ENCODE data around the gene CSAD. TPM values are rescaled to one million over a fixed set of nuclear protein-coding genes. Genes with fewer than 3 reads are reported as not detected.

Gene CSAD
- total RNA-seq, 1 donor from 2014 or later = 23.8 TPM

- DNase-seq (ENCODE audit: low spot score) = no peak
- TF ChIP-seq, protein P1, sequence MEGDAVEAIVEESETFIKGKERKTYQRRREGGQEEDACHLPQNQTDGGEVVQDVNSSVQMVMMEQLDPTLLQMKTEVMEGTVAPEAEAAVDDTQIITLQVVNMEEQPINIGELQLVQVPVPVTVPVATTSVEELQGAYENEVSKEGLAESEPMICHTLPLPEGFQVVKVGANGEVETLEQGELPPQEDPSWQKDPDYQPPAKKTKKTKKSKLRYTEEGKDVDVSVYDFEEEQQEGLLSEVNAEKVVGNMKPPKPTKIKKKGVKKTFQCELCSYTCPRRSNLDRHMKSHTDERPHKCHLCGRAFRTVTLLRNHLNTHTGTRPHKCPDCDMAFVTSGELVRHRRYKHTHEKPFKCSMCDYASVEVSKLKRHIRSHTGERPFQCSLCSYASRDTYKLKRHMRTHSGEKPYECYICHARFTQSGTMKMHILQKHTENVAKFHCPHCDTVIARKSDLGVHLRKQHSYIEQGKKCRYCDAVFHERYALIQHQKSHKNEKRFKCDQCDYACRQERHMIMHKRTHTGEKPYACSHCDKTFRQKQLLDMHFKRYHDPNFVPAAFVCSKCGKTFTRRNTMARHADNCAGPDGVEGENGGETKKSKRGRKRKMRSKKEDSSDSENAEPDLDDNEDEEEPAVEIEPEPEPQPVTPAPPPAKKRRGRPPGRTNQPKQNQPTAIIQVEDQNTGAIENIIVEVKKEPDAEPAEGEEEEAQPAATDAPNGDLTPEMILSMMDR (IDR thresholded peaks at IDR 0.05; ENCODE audit: unreplicated experiment) = no peak
- Mint-ChIP-seq H3K36me3 (ENCODE audit: low read depth, unreplicated experiment) (no peaks in the 10 kb centered on the region), H3K27me3 (ENCODE audit: unreplicated experiment) (peaks cover 7% of the 10 kb centered on the region), H3K4me1 (ENCODE audit: unreplicated experiment) (no peaks in the 10 kb centered on the region), H3K27ac (ENCODE audit: unreplicated experiment) (no peak overlapping the region), H3K9me3 (ENCODE audit: unreplicated experiment) (no peaks in the 10 kb centered on the region), H3K4me3 (ENCODE audit: unreplicated experiment) (no peak overlapping the region)
These were observed 29.7 kb downstream of the CSAD start for GRCh38 chr12:53151039-53151438.

GRCh38 chr12:53147653-53148052, 33.1 kb downstream of the CSAD start:
- H3K36me3 Mint-ChIP-seq (ENCODE audit: low read depth, unreplicated experiment) = no peaks in the 10 kb centered on the region
- H3K27ac Mint-ChIP-seq (ENCODE audit: unreplicated experiment) = no peak overlapping the region
- H3K9me3 Mint-ChIP-seq (ENCODE audit: unreplicated experiment) = no peaks in the 10 kb centered on the region
- H3K27me3 Mint-ChIP-seq (ENCODE audit: unreplicated experiment) = peaks cover 4% of the 10 kb centered on the region
- no peak for DNase-seq (ENCODE audit: low spot score)
- TF ChIP-seq, protein P1 (IDR thresholded peaks at IDR 0.05; ENCODE audit: unreplicated experiment) = no peak
- peaks cover 3% of the 10 kb centered on the region for H3K4me1 Mint-ChIP-seq (ENCODE audit: unreplicated experiment)
- no peak overlapping the region for H3K4me3 Mint-ChIP-seq (ENCODE audit: unreplicated experiment)

GRCh38 chr12:53147181-53147580, 33.5 kb downstream of the CSAD start:
- TF ChIP-seq, protein P1 (IDR thresholded peaks at IDR 0.05; ENCODE audit: unreplicated experiment) = no peak
- no peak overlapping the region for H3K4me3 Mint-ChIP-seq (ENCODE audit: unreplicated experiment)
- peaks cover 4% of the 10 kb centered on the region for H3K27me3 Mint-ChIP-seq (ENCODE audit: unreplicated experiment)
- H3K27ac Mint-ChIP-seq (ENCODE audit: unreplicated experiment) = no peak overlapping the region
- peaks cover 3% of the 10 kb centered on the region for H3K4me1 Mint-ChIP-seq (ENCODE audit: unreplicated experiment)
- no peaks in the 10 kb centered on the region for H3K36me3 Mint-ChIP-seq (ENCODE audit: low read depth, unreplicated experiment)
- DNase-seq (ENCODE audit: low spot score) = no peak
- H3K9me3 Mint-ChIP-seq (ENCODE audit: unreplicated experiment) = no peaks in the 10 kb centered on the region

DNA sequence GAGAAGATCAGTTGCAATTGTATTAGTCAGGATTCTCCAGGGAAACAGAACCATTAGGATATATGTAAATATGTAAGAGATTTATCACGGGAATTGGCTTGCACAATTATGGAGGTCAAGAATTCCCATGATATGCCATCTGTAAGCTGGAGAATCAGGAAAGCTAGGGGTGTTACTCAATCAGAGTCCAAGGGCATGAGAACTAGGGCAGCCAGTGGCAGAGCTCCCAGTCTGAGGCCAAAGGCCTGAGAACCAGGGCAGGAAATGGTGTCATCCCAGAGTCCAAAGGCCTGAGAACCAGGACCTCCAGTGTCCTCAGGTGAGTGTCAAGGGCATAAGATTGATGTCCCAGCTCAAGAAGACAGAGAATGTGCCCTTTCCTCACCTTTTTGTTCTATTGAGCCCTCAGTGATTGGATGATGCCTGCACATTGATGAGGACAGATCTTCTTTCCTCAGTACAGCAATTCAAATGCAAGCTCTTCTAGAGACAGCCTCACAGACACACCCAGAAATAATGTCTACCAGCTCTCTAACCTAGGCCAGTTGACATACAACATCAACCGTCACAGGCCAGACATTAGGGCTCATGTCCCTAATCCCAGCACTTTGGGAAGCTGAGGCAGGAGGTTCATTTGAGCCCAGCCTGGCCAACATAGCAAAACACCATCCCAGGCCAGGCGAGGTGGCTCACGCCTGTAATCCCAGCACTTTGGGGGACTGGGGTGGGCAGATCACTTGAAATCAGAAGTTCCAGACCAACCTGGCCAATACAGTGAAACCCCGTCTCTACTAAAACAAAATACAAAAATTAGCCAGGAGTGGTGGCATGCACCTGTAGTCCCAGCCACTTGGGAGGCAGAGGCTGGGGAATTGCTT, 35.1 kb downstream of the CSAD start:
- no peak for DNase-seq (ENCODE audit: low spot score)
- H3K36me3 Mint-ChIP-seq (ENCODE audit: low read depth, unreplicated experiment) = no peaks in the 10 kb centered on the region
- TF ChIP-seq, protein P1 (IDR thresholded peaks at IDR 0.05; ENCODE audit: unreplicated experiment) = no peak
- H3K27me3 Mint-ChIP-seq (ENCODE audit: unreplicated experiment) = peaks cover 2% of the 10 kb centered on the region
- no peak overlapping the region for H3K27ac Mint-ChIP-seq (ENCODE audit: unreplicated experiment)
- H3K4me3 Mint-ChIP-seq (ENCODE audit: unreplicated experiment) = no peak overlapping the region
- peaks cover 3% of the 10 kb centered on the region for H3K4me1 Mint-ChIP-seq (ENCODE audit: unreplicated experiment)
- no peaks in the 10 kb centered on the region for H3K9me3 Mint-ChIP-seq (ENCODE audit: unreplicated experiment)

DNA sequence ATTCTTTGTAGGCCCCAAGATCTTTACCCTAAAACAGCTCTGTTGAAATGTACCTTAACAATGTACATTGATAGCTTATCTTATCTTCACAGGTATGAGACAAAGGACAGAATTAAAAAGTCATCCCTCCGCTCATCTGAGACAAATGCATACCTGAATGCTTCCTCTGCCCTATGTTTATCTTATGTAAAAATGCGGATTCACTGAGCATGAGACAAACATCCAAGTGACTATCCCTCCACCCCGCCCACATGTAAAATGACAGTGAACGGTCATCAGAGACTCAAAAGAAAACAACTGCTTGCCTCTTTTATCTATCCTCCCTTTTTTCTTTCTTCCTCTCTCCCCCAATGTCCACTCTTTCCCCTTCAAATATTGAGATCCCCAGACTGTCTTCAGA, 37.4 kb downstream of the CSAD start:
- Mint-ChIP-seq H3K27me3 (ENCODE audit: unreplicated experiment) (peaks cover 2% of the 10 kb centered on the region), H3K9me3 (ENCODE audit: unreplicated experiment) (no peaks in the 10 kb centered on the region), H3K4me1 (ENCODE audit: unreplicated experiment) (peaks cover 3% of the 10 kb centered on the region), H3K27ac (ENCODE audit: unreplicated experiment) (no peak overlapping the region), H3K36me3 (ENCODE audit: low read depth, unreplicated experiment) (no peaks in the 10 kb centered on the region), H3K4me3 (ENCODE audit: unreplicated experiment) (no peak overlapping the region)
- TF ChIP-seq, protein P1 (IDR thresholded peaks at IDR 0.05; ENCODE audit: unreplicated experiment) = no peak
- no peak for DNase-seq (ENCODE audit: low spot score)
